Measurements from ENCODE around the gene SLC9A5.

The SLC9A5 gene

GRCh38 chr16:67310561-67310960 is 61.8 kb downstream of the SLC9A5 start:
- H3K27me3 ChIP-seq (replicated peaks; ENCODE audit: control insufficient read depth, insufficient read depth, low read length): no peaks in the 10 kb centered on the region
- no peak overlapping the region for H3K4me3 ChIP-seq (replicated peaks; ENCODE audit: low read depth, low read length)
- no peak for DNase-seq (ENCODE audit: extremely low read depth, insufficient read length)
- no peak for TF ChIP-seq CTCF (IDR thresholded peaks at IDR 0.05; ENCODE audit: insufficient read depth, low read length, poor library complexity, severe bottlenecking)
- H3K36me3 ChIP-seq (ENCODE audit: control insufficient read depth, insufficient read depth, low read length): no peaks in the 10 kb centered on the region

GRCh38 chr16:67311607-67312488 is 63.1 kb downstream of the SLC9A5 start:
- DNase-seq (ENCODE audit: extremely low read depth, insufficient read length): peak; percentile 76
- Histone ChIP-seq H3K36me3 (ENCODE audit: control insufficient read depth, insufficient read depth, low read length) (no peaks in the 10 kb centered on the region), H3K4me3 (replicated peaks; ENCODE audit: low read depth, low read length) (no peak overlapping the region), H3K27me3 (replicated peaks; ENCODE audit: control insufficient read depth, insufficient read depth, low read length) (no peaks in the 10 kb centered on the region)
- no peak for TF ChIP-seq CTCF (IDR thresholded peaks at IDR 0.05; ENCODE audit: insufficient read depth, low read length, poor library complexity, severe bottlenecking)

- DNase-seq (ENCODE audit: extremely low read depth, insufficient read length): no peak
- Histone ChIP-seq H3K4me3 (replicated peaks; ENCODE audit: low read depth, low read length) (no peak overlapping the region), H3K27me3 (replicated peaks; ENCODE audit: control insufficient read depth, insufficient read depth, low read length) (no peaks in the 10 kb centered on the region), H3K36me3 (ENCODE audit: control insufficient read depth, insufficient read depth, low read length) (no peaks in the 10 kb centered on the region)
- no peak for TF ChIP-seq CTCF (IDR thresholded peaks at IDR 0.05; ENCODE audit: insufficient read depth, low read length, poor library complexity, severe bottlenecking)
Measured at GRCh38 chr16:67312719-67313118, 63.9 kb downstream of the SLC9A5 start.

- H3K27me3 ChIP-seq (replicated peaks; ENCODE audit: control insufficient read depth, insufficient read depth, low read length): no peaks in the 10 kb centered on the region
- H3K36me3 ChIP-seq (ENCODE audit: control insufficient read depth, insufficient read depth, low read length): no peaks in the 10 kb centered on the region
- TF ChIP-seq CTCF (IDR thresholded peaks at IDR 0.05; ENCODE audit: insufficient read depth, low read length, poor library complexity, severe bottlenecking): no peak
- no peak for DNase-seq (ENCODE audit: extremely low read depth, insufficient read length)
- H3K4me3 ChIP-seq (replicated peaks; ENCODE audit: low read depth, low read length): no peak overlapping the region
Measured at GRCh38 chr16:67317853-67318252, 69.1 kb downstream of the SLC9A5 start.

Measured in GM06990 (cell line).